Adrenal gland (tissue), 5 donors: ENCODE data around the gene PIK3IP1.

Source experiments
- POLR2A ChIP-seq, 2 donors: fragments of 450-650 bp; IDR thresholded peaks; one replicate each; pipeline ENCODE4 v1.6.1; 2017; ENCODE audit warnings: antibody characterized with exemption in 2 of 2, mild to moderate bottlenecking in 2 of 2, moderate library complexity in 1 of 2
- TF ChIP-seq, protein P1 (sequence below), 6 experiments: fragments of 450-650 bp in 4 of 6; fragments of 200-600 bp in 2 of 6; sonication (generic) in 1 of 6; IDR thresholded peaks; 1 replicate in 5 of 6; 2 replicates in 1 of 6; pipeline versions ENCODE4 v1.5.1 to v1.8.0; 2016 to 2021; ENCODE audit warnings: antibody characterized with exemption in 6 of 6, mild to moderate bottlenecking in 2 of 6, moderate library complexity in 1 of 6
- donor health status: DM: no; HTN: no; CAD: no.

DNA sequence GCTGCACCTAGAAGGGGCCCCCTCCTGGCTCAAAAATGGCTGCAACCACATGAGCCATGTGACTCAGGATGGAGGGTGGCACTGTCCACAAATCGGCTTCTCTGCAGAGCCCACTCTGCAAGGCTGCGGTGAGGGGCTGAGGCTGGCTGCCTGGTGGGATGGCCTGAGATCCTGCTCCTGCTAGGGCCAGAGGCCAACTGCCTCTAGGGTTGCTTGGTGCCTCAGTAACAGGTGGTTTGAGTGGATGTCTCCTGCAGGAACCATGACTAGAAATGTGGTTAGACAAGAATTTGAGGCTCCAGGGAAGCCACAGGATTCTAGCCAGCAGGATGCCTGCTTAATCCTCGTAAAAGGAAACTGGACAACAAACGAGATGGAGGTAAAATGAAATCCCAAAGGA lies 36.7 kb upstream of the PIK3IP1 start:
- TF ChIP-seq, protein P1, sequence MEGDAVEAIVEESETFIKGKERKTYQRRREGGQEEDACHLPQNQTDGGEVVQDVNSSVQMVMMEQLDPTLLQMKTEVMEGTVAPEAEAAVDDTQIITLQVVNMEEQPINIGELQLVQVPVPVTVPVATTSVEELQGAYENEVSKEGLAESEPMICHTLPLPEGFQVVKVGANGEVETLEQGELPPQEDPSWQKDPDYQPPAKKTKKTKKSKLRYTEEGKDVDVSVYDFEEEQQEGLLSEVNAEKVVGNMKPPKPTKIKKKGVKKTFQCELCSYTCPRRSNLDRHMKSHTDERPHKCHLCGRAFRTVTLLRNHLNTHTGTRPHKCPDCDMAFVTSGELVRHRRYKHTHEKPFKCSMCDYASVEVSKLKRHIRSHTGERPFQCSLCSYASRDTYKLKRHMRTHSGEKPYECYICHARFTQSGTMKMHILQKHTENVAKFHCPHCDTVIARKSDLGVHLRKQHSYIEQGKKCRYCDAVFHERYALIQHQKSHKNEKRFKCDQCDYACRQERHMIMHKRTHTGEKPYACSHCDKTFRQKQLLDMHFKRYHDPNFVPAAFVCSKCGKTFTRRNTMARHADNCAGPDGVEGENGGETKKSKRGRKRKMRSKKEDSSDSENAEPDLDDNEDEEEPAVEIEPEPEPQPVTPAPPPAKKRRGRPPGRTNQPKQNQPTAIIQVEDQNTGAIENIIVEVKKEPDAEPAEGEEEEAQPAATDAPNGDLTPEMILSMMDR (IDR thresholded peaks at IDR 0.05) = no peak
- no peak for TF ChIP-seq POLR2A (IDR thresholded peaks at IDR 0.05)
